ENCODE results near the gene GSG1. TPM values are rescaled to one million over a fixed set of nuclear protein-coding genes. Genes with fewer than 3 reads are reported as not detected.

Gene GSG1
- total RNA-seq (2021; ENCODE audit: unreplicated experiment) = not detected
- polyA plus RNA-seq (2012) = 0.13 and 0.24 TPM in 2 replicates
- percentile 16 among the genes with signal in this experiment for Bru-seq, nascent RNA
- percentile 8 among the genes with signal in this experiment for BruChase-seq, experiment 1, labeled RNA remaining after a 6-hour chase
- percentile 9 among the genes with signal in this experiment for BruChase-seq, experiment 2, labeled RNA remaining after a 2-hour chase
- long read RNA-seq = 0 reads

GRCh38 chr12:13103391-13104033 lies at the start of gene GSG1:
Gene GSG1, minus strand, starts transcription at chr12:13103667. Its CDS starts 155 bp downstream, at chr12:13103512.
- Histone ChIP-seq H3K27me3 (ENCODE audit: insufficient read depth, low read length) (no peaks in the 10 kb centered on the region), H3K4me1 (ENCODE audit: control insufficient read depth in 1 of 2, insufficient read depth in 2 of 2, low read length in 2 of 2) (peaks cover 34 to 51% of the 10 kb centered on the region in 2 experiments), H3K4me2 (ENCODE audit: low read length) (peak within 1 kb of the TSS; percentile 88), H3K79me2 (ENCODE audit: insufficient read depth, low read length) (no peaks in the 10 kb centered on the region), H3K9ac (ENCODE audit: low read length) (peak within 1 kb of the TSS; percentile 83), H3K27ac (ENCODE audit: low read depth, low read length) (peak within 1 kb of the TSS; percentile 83; the same call in 1 of the 2 replicates), H3K9me2 (ENCODE audit: insufficient read depth) (no peaks in the 10 kb centered on the region), H3K36me3 (ENCODE audit: control insufficient read depth in 1 of 2, insufficient read depth in 2 of 2, low read length in 2 of 2) (no peaks in the 10 kb centered on the region), H2AFZ (ENCODE audit: low read depth, low read length, poor library complexity, severe bottlenecking) (no peak within 1 kb of the TSS), H4K20me1 (ENCODE audit: insufficient read depth) (no peaks in the 10 kb centered on the region), H3K4me3 (replicated peaks in 1 of 2; ENCODE audit: low read depth in 1 of 2, low read length in 2 of 2) (no peak within 1 kb of the TSS), H3K9me3 (ENCODE audit: control insufficient read depth in 1 of 2, insufficient read depth in 1 of 2, low read depth in 1 of 2, low read length in 2 of 2) (0 out of 4 replicates have a peak, but pooled peaks cover 0 to 9% of the 10 kb centered on the region in 2 experiments)
- TF ChIP-seq, protein P1, sequence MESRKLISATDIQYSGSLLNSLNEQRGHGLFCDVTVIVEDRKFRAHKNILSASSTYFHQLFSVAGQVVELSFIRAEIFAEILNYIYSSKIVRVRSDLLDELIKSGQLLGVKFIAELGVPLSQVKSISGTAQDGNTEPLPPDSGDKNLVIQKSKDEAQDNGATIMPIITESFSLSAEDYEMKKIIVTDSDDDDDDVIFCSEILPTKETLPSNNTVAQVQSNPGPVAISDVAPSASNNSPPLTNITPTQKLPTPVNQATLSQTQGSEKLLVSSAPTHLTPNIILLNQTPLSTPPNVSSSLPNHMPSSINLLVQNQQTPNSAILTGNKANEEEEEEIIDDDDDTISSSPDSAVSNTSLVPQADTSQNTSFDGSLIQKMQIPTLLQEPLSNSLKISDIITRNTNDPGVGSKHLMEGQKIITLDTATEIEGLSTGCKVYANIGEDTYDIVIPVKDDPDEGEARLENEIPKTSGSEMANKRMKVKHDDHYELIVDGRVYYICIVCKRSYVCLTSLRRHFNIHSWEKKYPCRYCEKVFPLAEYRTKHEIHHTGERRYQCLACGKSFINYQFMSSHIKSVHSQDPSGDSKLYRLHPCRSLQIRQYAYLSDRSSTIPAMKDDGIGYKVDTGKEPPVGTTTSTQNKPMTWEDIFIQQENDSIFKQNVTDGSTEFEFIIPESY (IDR thresholded peaks at IDR 0.05; ENCODE audit: extremely low read depth, insufficient replicate concordance, low read length) = no peak
- no peak for TF ChIP-seq ZFX (IDR thresholded peaks at IDR 0.05)
- TF ChIP-seq EZH2phosphoT487 (IDR thresholded peaks at IDR 0.05; ENCODE audit: borderline replicate concordance) = no peak
- no peak for TF ChIP-seq SIN3A (IDR thresholded peaks at IDR 0.05; ENCODE audit: low read depth)
- no peak for TF ChIP-seq RAD21 (IDR thresholded peaks at IDR 0.05; ENCODE audit: low read depth)
- TF ChIP-seq REST (IDR thresholded peaks at IDR 0.05; ENCODE audit: low read depth) = no peak
- no peak for TF ChIP-seq POLR2A (IDR thresholded peaks at IDR 0.05; ENCODE audit: borderline replicate concordance, extremely low read depth, insufficient read depth, insufficient read length)
- BruUV-seq (replicated peaks) = no TSS peak
- intact Hi-C loops (cut with micrococcal nuclease) = no loop called here
- no peak for ATAC-seq
- ChIA-PET RAD21 (ENCODE audit: low non-redundant PET in 1 of 2, low total read pairs in 2 of 2, uncharacterized antibody in 2 of 2, unreplicated experiment in 2 of 2) (interaction anchor here in 1 of 2 experiments (1.1 kb wide), 1 partner anchor 108 kb away, joined by 3 read pairs; no protein-coding TSS in a partner anchor), CTCF (interaction anchor here (1.1 to 1.2 kb wide), 2 partner anchors 102 to 108 kb away, joined by 3 to 4 read pairs; no protein-coding TSS in a partner anchor), POLR2A (no interaction called here)
- no peak for DNase-seq (ENCODE audit: low read depth, low spot score)
